LNCAP (cell line): Measurements from ENCODE around the gene U2AF1L4.

ENCODE experiments used
- CTCF ChIP-seq: fragments of 450-650 bp; IDR thresholded peaks from 2 replicates; pipeline ENCODE4 v1.5.1; 2017; ENCODE audit warnings: mild to moderate bottlenecking

The U2AF1L4 gene

GRCh38 chr19:35745328-35746086, at the start of gene U2AF1L4, which contains the start of gene PSENEN:
U2AF1L4 (minus strand) TSS chr19:35745418; CDS start chr19:35745391, 27 bp downstream.
PSENEN (plus strand) TSS chr19:35745651; CDS start chr19:35745931, 280 bp downstream.
- no peak for TF ChIP-seq CTCF

- no peak for TF ChIP-seq CTCF
Observed at GRCh38 chr19:35793381-35794165, 48.4 kb upstream of the U2AF1L4 start.

GRCh38 chr19:35792888-35793287, 47.7 kb upstream of the U2AF1L4 start:
- TF ChIP-seq CTCF, result no peak

- TF ChIP-seq CTCF, result no peak
Observed at GRCh38 chr19:35792312-35792711, 47.1 kb upstream of the U2AF1L4 start.

- no peak for TF ChIP-seq CTCF
Observed at GRCh38 chr19:35791814-35792279, 46.6 kb upstream of the U2AF1L4 start.

- TF ChIP-seq CTCF, result no peak
Observed at GRCh38 chr19:35790981-35791813, 46.0 kb upstream of the U2AF1L4 start.
